WERI-Rb-1 (cell line): ENCODE measurements around the gene CLEC18A.
A peak's percentile ranks its signal among the peaks of the same experiment; 100 is the strongest.

Experiments
- DNase-seq: peaks from one replicate; pipeline ENCODE4 v3.0.0-alpha.2; 2020
- H3K27ac ChIP-seq: fragments of 250-450 bp; sonication (Bioruptor Pico); 2 replicates; pipeline ENCODE4 v1.5.1; 2020; ENCODE audit warnings: mild to moderate bottlenecking, moderate library complexity
- H3K27me3 ChIP-seq: fragments of 250-450 bp; sonication (Bioruptor Pico); 2 replicates; pipeline ENCODE4 v1.5.1; 2021; ENCODE audit warnings: mild to moderate bottlenecking, low read depth, moderate library complexity; ENCODE audit not compliant: insufficient read depth, severe bottlenecking
- H3K36me3 ChIP-seq: fragments of 250-450 bp; sonication (Bioruptor Pico); 2 replicates; pipeline ENCODE4 v1.5.1; 2020; ENCODE audit warnings: mild to moderate bottlenecking, moderate library complexity
- H3K4me3 ChIP-seq: 2 replicates; pipeline ENCODE4 v1.5.1; 2011; ENCODE audit warnings: low read depth, mild to moderate bottlenecking, control low read depth, low read length
- H3K9me3 ChIP-seq: fragments of 250-450 bp; sonication (Bioruptor Pico); 2 replicates; pipeline ENCODE4 v1.5.1; 2021; ENCODE audit warnings: mild to moderate bottlenecking, moderate library complexity; ENCODE audit not compliant: severe bottlenecking
- CTCF ChIP-seq: IDR thresholded peaks from 2 replicates; pipeline ENCODE4 v1.5.1; 2011; ENCODE audit warnings: low read depth, mild to moderate bottlenecking, control low read depth, inconsistent platforms, low read length

The CLEC18A gene

DNA sequence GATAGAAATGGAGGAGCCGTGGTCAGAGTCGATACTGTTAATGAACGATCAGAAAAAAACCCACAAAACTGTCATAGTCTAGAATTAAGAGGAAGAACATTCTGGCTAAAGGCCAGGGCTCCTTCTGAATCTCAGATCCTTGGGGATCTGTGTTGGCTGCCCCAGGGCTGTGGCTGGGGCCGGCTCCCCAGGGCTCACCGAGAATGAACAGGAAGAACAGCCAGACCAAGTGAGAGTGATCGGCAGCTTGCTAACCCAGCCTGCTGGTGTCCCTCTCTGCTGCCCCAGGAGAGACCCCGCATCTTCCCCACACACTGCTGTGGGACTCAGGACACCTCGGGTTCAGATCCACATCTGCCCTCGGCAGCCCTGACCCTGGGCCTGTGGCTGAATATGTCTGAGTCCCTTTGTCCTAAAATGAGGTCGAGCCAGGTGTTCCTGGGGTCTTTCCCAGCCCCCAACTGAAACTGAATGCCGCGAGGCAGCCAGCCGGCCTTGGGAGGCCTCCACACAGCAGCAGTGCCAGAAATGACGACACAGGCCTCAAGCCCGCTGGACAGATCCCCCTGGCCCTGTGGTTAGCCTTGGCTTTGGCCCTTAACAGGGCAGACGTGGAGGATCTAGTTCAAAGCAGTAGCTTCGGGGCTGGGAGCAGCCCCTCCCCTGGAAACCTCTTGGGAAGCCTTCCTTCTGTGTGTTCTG lies 23.9 kb upstream of the CLEC18A start:
- DNase-seq, result no peak
- no peaks in the 10 kb centered on the region; the same call in 1 of the 2 replicates for H3K36me3 ChIP-seq
- TF ChIP-seq CTCF, result no peak

GRCh38 chr16:69928856-69929400 lies 22.2 kb upstream of the CLEC18A start:
- Histone ChIP-seq H3K4me3 (no peak overlapping the region), H3K9me3 (no peaks in the 10 kb centered on the region), H3K27ac (no peak overlapping the region), H3K36me3 (no peaks in the 10 kb centered on the region; the same call in 1 of the 2 replicates), H3K27me3 (no peaks in the 10 kb centered on the region)
- no peak for DNase-seq
- TF ChIP-seq CTCF, result no peak

More for the DNA sequence above, 23.9 kb upstream of the CLEC18A start:
- Histone ChIP-seq H3K4me3 (no peak overlapping the region), H3K27ac (no peak overlapping the region), H3K9me3 (no peaks in the 10 kb centered on the region), H3K27me3 (no peaks in the 10 kb centered on the region)

- H3K9me3 ChIP-seq, result no peaks in the 10 kb centered on the region
- no peak overlapping the region for H3K27ac ChIP-seq
- H3K27me3 ChIP-seq, result no peaks in the 10 kb centered on the region
- no peak for TF ChIP-seq CTCF
- no peaks in the 10 kb centered on the region; the same call in 1 of the 2 replicates for H3K36me3 ChIP-seq
- DNase-seq, result no peak
- no peak overlapping the region for H3K4me3 ChIP-seq
These were observed 21.7 kb upstream of the CLEC18A start for GRCh38 chr16:69929480-69929879.

GRCh38 chr16:69930117-69930776 lies 20.9 kb upstream of the CLEC18A start:
- H3K27me3 ChIP-seq, result no peaks in the 10 kb centered on the region
- DNase-seq, result peak; percentile 61
- H3K4me3 ChIP-seq, result no peak overlapping the region
- no peaks in the 10 kb centered on the region for H3K9me3 ChIP-seq
- TF ChIP-seq CTCF, result peak; percentile 66
- H3K36me3 ChIP-seq, result no peaks in the 10 kb centered on the region; the same call in 1 of the 2 replicates
- H3K27ac ChIP-seq, result no peak overlapping the region

- H3K27ac ChIP-seq, result no peak overlapping the region
- no peak for TF ChIP-seq CTCF
- no peaks in the 10 kb centered on the region for H3K27me3 ChIP-seq
- DNase-seq, result no peak
- no peaks in the 10 kb centered on the region for H3K9me3 ChIP-seq
- no peak overlapping the region for H3K4me3 ChIP-seq
- peaks cover under 1% of the 10 kb centered on the region; the same call in 1 of the 2 replicates for H3K36me3 ChIP-seq
These were observed 19.5 kb upstream of the CLEC18A start for GRCh38 chr16:69931631-69932030.
